RWPE2 (cell line): ENCODE data around the gene BEND4.

Source experiments
- ATAC-seq: fragments of 200-7000 bp; cut with Tn5 transposase; 3 replicates; pipeline ENCODE4 v1.9.1; 2021; ENCODE audit warnings: low read depth
- DNase-seq: peaks from one replicate; pipeline ENCODE4 v3.0.0-alpha.2; 2020; ENCODE audit warnings: low spot score
- H3K27ac ChIP-seq: fragments of 450-650 bp; 2 replicates; pipeline ENCODE4 v1.5.1; 2017; ENCODE audit warnings: mild to moderate bottlenecking; ENCODE audit not compliant: poor library complexity, severe bottlenecking
- H3K27me3 ChIP-seq: fragments of 250-450 bp; sonication (Bioruptor Pico); 2 replicates; pipeline ENCODE4 v1.5.1; 2021; ENCODE audit warnings: mild to moderate bottlenecking, moderate library complexity; ENCODE audit not compliant: insufficient read depth, poor library complexity, severe bottlenecking
- H3K36me3 ChIP-seq: fragments of 250-450 bp; sonication (Bioruptor Pico); 2 replicates; pipeline ENCODE4 v1.5.1; 2020; ENCODE audit warnings: low read depth, mild to moderate bottlenecking, moderate library complexity
- H3K4me1 ChIP-seq: fragments of 250-450 bp; sonication (Bioruptor Pico); 2 replicates; pipeline ENCODE4 v1.5.1; 2021; ENCODE audit warnings: mild to moderate bottlenecking, moderate library complexity; ENCODE audit not compliant: insufficient read depth, poor library complexity, severe bottlenecking
- H3K4me3 ChIP-seq: fragments of 250-450 bp; sonication (Bioruptor Pico); 2 replicates; pipeline ENCODE4 v1.5.1; 2021; ENCODE audit warnings: mild to moderate bottlenecking, moderate library complexity; ENCODE audit not compliant: severe bottlenecking
- H3K9me3 ChIP-seq: fragments of 250-450 bp; sonication (Bioruptor Pico); 2 replicates; pipeline ENCODE4 v1.5.1; 2021; ENCODE audit warnings: mild to moderate bottlenecking, moderate library complexity; ENCODE audit not compliant: severe bottlenecking
- CTCF ChIP-seq: fragments of 450-650 bp; IDR thresholded peaks from one replicate; pipeline ENCODE4 v1.5.1; 2017; ENCODE audit warnings: mild to moderate bottlenecking, moderate library complexity; ENCODE audit not compliant: poor library complexity, severe bottlenecking

The BEND4 gene

GRCh38 chr4:42066402-42066801, 86.1 kb downstream of the BEND4 start:
- Histone ChIP-seq H3K36me3 (peaks cover 66% of the 10 kb centered on the region), H3K27ac (no peak overlapping the region), H3K9me3 (no peaks in the 10 kb centered on the region), H3K4me3 (no peak overlapping the region), H3K27me3 (no peaks in the 10 kb centered on the region), H3K4me1 (no peaks in the 10 kb centered on the region)
- TF ChIP-seq CTCF: no peak
- DNase-seq (no peak), ATAC-seq (no peak)
